NCI-H1417 (cell line): ENCODE measurements around the gene LRMDA.
"Not testable (repeated sequence)": the region's sequence is repeated elsewhere in the genome, so short reads cannot be mapped to it uniquely, and the experiment has no call there.

Experiments
- DNase-seq, 3 experiments: peaks; one replicate each; lab custom pipeline; 2025; lab: John Stamatoyannopoulos, UW

LRMDA gene

DNA sequence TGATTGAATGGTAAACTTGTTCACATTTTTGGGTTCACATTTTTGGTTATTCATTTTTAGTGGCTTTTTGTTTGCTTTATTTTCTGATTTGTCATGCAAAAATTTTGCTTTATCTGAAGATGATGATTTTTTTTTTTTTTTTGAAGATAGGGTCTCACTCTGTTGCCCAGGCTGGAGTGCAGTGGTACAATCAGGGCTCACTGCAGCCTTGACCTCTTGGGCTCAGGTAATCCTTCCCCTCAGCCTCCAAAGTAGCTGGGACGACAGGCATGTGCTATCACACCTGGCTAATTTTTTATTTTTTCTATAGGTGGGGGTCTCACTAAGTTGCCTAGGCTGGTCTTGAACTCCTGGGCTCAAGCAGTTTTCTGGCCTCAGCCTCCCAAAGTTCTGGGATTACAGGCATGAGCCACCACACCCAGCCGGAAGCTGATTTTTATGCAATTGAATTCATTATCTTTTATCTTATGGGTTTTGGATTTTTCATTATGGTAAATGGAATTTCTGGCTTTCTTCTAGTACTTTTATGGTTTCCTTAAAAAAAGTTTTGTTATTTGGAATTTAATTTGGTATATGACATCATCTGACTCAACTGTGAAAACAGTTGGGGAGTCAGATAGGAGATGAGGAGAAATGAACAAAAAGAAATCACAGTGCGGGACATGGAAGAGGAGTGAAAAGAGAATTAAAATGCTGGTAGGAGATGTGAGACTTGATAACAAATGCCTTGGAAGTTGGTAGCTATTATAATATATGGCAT lies 158.7 kb downstream of the LRMDA start:
- no peak for DNase-seq

DNA sequence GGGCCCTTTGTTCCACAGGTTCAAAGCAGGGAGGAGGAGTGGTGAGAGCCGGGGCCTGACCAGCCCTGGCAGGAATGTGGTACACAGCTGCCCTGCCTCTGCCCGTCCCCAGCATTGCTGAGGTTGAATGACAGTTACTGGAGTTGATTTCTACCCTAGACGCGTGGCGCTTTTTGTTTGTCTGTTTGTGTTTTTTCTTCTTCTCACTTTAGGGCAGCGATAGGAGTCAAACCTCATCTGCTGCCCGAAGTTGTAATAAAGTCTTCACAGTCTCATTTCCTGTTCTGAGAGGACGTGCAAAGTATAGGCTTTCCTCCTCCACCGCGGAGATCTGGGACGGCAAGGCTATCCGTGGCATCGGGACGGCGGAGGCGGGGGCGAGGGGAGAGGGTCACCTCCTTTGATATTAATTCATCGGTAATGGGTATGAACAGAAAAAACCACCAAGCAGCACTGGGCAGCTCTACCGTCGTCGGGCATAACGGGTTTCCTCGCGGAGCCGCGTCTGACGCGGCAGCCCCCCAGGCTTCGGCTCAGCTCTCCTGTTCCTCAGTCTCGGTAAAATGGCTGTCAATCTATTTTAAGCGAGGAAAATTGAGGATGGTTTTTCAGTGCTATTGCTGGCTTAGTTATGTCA lies 160.8 kb downstream of the LRMDA start:
- no peak for DNase-seq

DNA sequence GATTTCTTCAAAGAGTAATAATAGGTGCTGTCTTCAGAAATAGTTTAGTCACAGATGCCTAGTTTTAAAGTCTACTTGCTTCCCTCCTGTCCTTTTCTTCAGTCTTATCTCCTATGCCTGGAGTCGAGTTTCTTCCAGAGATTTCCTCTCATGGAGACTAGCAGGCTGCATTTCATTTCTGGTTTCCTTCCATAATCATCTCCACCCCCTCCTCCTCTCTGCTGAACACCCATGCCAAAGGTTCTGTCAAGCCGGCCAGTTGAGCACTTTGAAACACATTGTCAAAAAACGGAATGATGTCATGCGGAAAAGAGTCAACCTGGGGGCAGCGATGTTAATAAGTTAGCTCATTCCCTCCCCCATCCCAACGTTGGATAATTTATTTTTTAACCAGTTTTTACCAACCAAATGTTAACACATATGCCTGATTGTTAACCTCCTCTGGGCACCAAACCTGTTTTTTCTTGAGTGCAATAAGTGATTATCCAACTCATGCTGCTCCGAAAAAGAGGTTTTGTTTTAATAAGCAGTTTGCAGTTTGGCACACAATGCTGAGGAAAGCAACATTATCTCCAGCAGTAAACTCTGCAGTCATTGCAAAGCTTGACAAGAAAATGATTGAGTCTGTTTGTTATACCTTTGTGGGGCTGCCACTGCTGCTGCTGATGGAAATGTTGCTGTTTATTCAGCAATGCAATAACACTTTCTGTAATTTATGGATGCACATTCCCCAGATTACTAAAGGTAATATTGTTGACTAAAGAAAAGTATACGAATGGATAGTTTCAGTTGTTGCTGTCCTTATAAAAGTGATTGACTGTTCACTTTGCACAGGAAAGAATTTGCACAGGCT lies 161.6 kb downstream of the LRMDA start:
- DNase-seq = peak in 2 of 3 experiments; percentile 11 to 43

- no peak for DNase-seq
These were observed 162.5 kb downstream of the LRMDA start for GRCh38 chr10:75593692-75594556.

DNA sequence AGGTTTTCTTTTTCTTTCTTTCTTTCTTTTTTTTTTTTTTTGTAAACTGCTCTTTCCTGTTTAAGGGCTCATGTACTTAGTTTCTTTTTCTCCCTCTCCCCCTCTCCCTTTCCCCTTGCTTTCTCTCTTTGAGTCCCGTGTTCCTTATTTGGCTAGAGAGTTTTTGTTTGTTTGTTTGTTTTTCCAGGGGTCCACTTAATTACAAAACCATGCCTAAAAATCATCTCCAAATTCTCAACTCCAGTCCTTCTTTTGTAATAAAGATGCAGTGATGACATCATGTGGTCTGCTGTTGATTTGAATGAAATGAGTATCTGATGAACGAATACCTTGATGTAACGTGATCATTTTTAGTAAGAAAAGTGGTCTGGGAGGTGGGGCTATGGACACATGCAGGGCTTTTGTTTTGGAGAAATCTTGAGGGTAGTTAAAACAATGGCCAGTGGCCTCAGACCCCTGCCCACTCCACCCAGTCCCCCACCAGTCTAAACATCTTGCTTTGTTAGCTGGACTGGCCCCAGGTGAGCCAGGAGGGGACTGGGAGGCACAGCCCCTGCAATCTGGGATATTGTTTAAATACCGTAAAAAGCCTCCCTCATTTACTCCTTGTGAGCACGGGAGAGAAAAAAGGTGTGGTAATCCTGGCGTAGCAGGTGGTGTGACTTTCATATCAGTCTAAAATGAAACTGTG lies 165.7 kb downstream of the LRMDA start:
- peak in 2 of 3 experiments; percentile 35 to 66 for DNase-seq

DNA sequence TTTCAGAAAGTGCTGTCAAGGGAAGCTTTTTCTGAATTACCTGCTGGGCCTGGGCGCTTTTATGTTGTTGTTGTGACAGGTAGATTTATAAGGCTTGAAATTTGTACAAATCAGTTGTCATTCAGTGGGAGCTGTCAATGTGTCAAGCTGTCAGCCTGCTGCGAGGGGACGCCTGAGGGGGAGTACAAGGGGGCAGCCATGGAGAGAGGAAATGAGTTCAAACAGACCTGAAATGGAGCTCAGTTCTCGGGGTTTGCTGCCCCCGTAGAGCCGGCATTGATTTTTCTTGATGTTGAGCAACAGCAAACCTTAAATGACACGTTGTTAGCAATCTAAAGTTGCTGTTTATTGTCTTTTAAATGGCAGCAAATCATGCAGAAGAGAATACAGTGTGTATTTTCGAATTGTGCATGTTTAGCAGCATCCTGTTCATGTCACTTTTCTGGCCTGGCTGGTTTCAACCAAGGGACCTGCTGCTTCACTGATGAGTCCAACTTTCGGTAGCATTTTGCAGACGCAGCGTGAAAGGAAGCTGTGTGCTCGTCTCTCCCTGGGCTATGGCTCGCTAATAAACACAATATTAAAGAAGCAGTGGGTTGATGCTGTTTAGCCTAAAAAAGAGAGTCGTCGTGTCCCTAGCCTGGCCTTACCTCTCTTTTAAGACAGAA lies 166.5 kb downstream of the LRMDA start:
- peak in 2 of 3 experiments; percentile 43 to 76 for DNase-seq

DNA sequence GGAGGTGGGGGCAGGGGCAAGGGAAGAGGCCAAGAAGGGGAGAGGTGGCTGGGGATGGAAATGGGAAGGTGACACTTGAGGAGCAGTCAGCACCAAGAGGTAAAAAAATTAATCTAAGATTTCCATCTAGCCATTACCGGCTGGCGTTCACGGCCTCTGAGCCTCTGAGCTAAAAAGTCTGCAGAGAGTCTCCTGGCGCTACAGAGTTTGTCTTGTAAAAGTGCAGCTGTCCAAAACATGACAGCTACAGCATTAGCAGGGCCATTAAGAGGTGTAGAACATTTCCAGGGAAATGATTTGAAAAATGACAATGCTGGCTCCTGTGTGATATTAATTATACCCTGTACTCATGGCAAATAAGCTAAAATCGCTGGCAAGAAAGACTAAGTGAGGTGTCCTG lies 167.6 kb downstream of the LRMDA start:
- peak in 2 of 3 experiments; percentile 29 to 76 for DNase-seq

DNA sequence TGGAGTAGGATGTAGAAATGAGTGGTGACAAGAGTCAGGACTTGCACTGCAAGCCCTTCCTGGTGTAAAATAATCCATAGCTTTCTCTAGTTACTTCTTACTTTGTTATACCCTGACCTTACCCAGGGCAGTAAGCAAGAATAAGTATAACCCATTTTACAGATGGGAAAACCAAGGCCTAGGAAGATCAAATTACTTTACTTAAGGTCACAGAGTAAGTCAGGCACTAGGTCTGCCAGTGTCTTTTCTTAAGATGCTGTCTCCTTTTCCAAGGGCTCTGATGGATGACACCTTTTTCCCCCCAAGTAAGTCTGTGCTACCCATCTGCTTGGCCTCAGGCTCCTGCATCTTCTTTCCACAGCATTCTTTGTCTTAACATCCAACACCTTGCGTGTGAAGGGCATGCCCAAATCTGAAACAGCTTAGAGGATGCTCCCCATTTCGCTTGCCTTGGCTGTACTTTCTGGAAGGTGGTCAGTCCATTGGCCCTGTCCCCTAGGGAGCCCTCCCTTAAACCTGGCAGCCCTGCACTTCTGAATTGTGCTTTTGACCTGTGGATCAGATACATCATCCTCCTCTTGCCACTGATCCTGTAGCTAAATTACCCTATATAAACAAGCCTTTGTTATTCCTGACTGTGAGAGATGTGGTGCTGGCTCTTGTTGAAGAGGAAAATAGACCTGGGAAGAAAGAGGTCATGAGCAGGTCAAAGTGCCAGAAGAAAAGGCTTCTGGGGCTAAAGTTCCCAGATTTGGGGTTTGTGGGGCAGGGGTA lies 168.6 kb downstream of the LRMDA start:
- peak in 2 of 3 experiments; percentile 10 to 49 for DNase-seq

DNA sequence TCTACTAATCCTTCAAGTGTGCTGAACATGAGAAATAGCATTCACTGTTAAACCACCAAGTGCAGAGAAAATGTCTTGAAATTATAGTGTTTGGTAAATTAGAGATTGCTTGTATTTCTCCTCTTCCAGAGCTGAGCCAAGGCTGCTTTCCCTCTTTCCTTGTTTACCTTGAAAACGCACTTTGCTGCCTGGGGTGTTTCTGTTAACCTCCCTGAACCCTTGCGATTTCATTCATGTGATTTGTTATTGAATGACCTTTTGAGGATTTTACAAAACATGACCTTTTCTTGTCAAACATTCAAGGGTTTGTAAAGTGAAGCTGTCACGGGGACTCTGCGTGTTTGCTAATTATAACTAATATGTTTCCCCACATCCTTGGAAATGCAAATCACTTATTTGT lies 169.4 kb downstream of the LRMDA start:
- DNase-seq = peak in 1 of 3 experiments; percentile 38

DNA sequence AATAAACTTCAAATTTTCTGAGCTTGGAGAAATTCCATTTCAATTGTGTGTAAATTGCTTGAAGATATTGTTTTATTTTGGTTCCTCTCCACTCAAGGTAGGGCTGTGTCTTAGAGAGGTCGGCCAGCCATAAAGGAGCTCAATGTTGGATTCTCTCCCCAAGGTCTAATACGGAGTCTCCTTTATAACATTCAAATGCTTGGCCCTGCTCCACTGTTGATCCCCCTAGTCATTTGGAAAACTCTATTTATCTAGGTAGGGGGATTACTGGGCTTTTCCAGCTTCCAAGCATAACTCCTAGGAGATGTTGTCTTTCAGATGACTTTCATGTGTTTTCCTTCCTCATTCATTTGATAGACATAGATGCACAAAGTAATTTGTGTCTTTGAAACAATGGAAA lies 170.9 kb downstream of the LRMDA start:
- no peak for DNase-seq

DNA sequence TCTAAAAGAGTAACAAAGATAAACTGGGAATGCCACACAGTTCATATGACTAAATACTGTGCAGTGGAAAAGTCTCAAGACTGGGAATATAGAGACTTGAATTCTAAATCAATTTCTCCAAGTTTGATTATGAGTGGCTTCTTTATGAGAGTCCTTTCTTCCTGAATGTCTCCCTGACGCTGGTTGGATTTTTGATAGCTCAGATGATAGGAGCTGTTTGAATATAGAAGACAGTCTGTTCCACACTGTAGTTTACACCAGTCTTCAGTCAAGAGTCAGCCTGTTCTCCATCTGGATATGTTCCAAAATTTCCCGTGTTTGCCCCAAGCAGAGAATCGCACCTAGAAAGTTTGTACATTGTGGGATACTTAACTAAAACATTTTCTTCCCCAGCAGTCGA lies 173.7 kb downstream of the LRMDA start:
- no peak for DNase-seq

- not testable (repeated sequence) for DNase-seq
These were observed 174.4 kb downstream of the LRMDA start for GRCh38 chr10:75605795-75606194.

DNA sequence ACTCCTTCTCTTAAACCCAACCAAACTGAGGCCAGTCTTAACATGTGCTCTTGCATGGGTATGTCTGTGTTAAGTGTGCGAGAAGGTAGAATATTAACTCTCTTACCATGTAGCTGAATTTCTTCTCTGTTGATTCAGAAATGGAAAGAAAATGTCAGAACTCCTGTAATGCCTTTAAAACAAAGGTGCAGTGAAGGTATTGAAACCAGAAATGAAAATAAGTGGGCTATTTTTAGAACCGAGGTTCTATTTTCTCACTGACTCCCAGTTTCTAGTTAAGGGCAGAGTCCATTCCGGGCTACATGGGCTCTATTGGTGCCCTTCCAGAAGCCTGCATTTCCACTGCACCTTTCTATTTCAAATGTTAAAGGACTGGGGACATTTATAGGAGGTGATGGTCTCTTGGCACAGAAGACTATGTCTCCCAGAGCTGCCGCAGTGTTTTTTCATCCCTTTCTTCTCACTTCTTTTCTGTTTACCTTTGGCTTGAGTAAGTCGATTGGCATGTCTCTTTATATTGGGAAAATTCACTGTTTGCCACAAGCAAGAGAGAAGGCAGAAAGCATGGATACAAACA lies 174.9 kb downstream of the LRMDA start:
- no peak for DNase-seq

DNA sequence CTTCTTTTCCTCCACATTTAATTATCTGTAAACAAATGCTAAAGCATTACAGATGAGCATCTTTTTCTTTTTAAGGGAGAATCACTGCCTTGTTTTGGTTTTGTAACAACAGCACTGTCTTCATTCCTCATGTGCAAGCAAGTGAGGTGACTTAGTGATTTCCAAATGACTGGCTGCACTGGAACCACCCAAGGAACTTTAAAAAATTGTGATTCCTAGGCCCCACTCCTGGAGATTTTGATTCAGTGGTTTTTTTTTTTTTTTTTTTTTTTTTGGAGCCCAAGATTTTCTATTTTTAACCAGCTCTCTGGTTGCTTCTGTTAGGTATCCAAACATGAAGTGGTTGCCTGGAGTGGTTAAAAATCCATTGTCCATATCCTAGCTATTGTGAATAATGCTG lies 176.2 kb downstream of the LRMDA start:
- DNase-seq = no peak

DNA sequence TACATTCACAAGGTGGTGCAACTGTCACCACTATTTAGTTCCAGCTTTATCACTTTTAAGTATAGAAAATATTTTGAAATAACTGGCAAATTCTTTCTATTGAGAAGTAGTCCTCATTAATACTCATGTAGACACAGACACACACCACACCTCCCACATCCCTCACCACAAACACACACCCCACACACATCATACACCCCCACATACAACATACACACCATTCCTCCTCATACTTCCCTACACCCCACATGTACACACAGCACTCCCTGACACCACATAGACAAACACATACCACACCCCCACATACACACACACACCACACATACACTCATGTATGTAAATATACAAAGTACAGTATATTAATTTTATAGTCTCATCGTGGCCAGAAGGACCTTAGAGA lies 178.8 kb downstream of the LRMDA start:
- DNase-seq = no peak

GRCh38 chr10:75611172-75611992 lies 180.0 kb downstream of the LRMDA start:
- no peak for DNase-seq

GRCh38 chr10:75611993-75612372 lies 180.6 kb downstream of the LRMDA start:
- no peak for DNase-seq

DNA sequence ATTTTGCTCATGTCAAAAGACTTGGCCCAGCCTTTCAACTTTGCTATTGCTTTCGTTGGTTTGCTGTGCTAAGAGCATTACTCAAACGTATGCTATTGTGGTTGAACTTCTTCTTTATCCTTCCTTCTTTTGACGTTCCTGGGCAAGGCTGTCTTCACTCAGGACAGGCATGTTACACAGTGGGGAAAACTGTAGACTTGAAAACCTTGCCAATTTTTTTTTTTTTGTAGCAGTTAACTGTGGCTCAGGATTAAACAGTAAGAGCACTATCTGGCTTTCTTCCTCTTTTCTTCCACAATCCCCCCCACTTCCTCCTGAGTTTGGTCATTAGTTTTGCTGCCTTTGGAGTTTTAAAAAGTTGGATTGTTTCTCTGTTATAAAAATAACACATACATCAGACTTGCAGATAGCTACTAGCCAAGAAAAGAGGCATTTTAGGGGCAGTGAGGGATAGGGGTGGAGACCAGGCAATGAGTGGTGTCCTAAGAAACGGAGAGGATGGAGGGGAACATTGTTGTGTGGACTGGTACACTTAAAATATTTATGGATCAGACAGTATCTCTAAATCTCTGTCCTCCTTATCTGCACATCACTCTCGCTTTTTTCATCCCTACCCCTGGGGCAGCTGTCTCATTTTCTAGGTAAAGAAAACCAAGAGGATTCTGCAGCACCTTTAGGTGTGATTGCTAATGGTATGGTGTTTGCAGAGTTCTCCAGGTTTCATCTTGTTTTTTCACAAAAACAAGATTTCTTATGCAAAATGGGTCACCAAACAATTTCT lies 181.7 kb downstream of the LRMDA start:
- no peak for DNase-seq
